Measurements from ENCODE around the gene PLXNB1.

Gene PLXNB1

GRCh38 chr3:48370333-48370713 is 59.6 kb downstream of the PLXNB1 start:
- Histone ChIP-seq H3K36me3 (no peaks in the 10 kb centered on the region), H3K4me3 (ENCODE audit: low read depth in 1 of 2, low read length in 1 of 2) (peak overlapping the region; percentile 17 to 24), H3K4me1 (ENCODE audit: control insufficient read depth in 1 of 2, insufficient read depth in 1 of 2, low read depth in 1 of 2, low read length in 1 of 2) (peaks cover 57 to 59% of the 10 kb centered on the region in 2 experiments), H3K9me3 (no peaks in the 10 kb centered on the region), H3K27ac (peak overlapping the region; percentile 75), H3K27me3 (no peaks in the 10 kb centered on the region)
- TF ChIP-seq CTCF (IDR thresholded peaks at IDR 0.05), result no peak

- Histone ChIP-seq H3K27ac (peak overlapping the region; percentile 75), H3K4me1 (ENCODE audit: control insufficient read depth in 1 of 2, insufficient read depth in 1 of 2, low read depth in 1 of 2, low read length in 1 of 2) (peaks cover 60 to 64% of the 10 kb centered on the region in 2 experiments), H3K9me3 (no peaks in the 10 kb centered on the region), H3K36me3 (no peaks in the 10 kb centered on the region), H3K27me3 (no peaks in the 10 kb centered on the region), H3K4me3 (ENCODE audit: low read depth in 1 of 2, low read length in 1 of 2) (no peak overlapping the region)
- TF ChIP-seq CTCF (IDR thresholded peaks at IDR 0.05), result no peak
Measured at GRCh38 chr3:48369693-48370332, 60.1 kb downstream of the PLXNB1 start.

GRCh38 chr3:48367201-48367600 is 62.7 kb downstream of the PLXNB1 start:
- no peak for TF ChIP-seq CTCF (IDR thresholded peaks at IDR 0.05)

GRCh38 chr3:48364840-48365239 is 65.0 kb downstream of the PLXNB1 start:
- Histone ChIP-seq H3K4me1 (ENCODE audit: control insufficient read depth in 1 of 2, insufficient read depth in 1 of 2, low read depth in 1 of 2, low read length in 1 of 2) (peaks cover 47 to 51% of the 10 kb centered on the region in 2 experiments), H3K36me3 (no peaks in the 10 kb centered on the region), H3K27me3 (no peaks in the 10 kb centered on the region)

More at GRCh38 chr3:48367201-48367600, 62.7 kb downstream of the PLXNB1 start:
- Histone ChIP-seq H3K4me1 (ENCODE audit: control insufficient read depth in 1 of 2, insufficient read depth in 1 of 2, low read depth in 1 of 2, low read length in 1 of 2) (peaks cover 60 to 65% of the 10 kb centered on the region in 2 experiments), H3K9me3 (no peaks in the 10 kb centered on the region), H3K36me3 (no peaks in the 10 kb centered on the region), H3K27me3 (no peaks in the 10 kb centered on the region), H3K4me3 (ENCODE audit: low read depth in 1 of 2, low read length in 1 of 2) (no peak overlapping the region), H3K27ac (peak overlapping the region; percentile 74)

GRCh38 chr3:48361928-48362327 is 68.0 kb downstream of the PLXNB1 start:
- TF ChIP-seq CTCF (IDR thresholded peaks at IDR 0.05), result no peak
- Histone ChIP-seq H3K36me3 (no peaks in the 10 kb centered on the region), H3K27ac (no peak overlapping the region), H3K9me3 (no peaks in the 10 kb centered on the region), H3K4me3 (ENCODE audit: low read depth in 1 of 2, low read length in 1 of 2) (no peak overlapping the region), H3K4me1 (ENCODE audit: control insufficient read depth in 1 of 2, insufficient read depth in 1 of 2, low read depth in 1 of 2, low read length in 1 of 2) (peaks cover 19 to 21% of the 10 kb centered on the region in 2 experiments), H3K27me3 (no peaks in the 10 kb centered on the region)

More at GRCh38 chr3:48364840-48365239, 65.0 kb downstream of the PLXNB1 start:
- Histone ChIP-seq H3K9me3 (no peaks in the 10 kb centered on the region), H3K27ac (no peak overlapping the region), H3K4me3 (ENCODE audit: low read depth in 1 of 2, low read length in 1 of 2) (no peak overlapping the region)
- TF ChIP-seq CTCF (IDR thresholded peaks at IDR 0.05), result no peak
